ENCODE measurements around the gene GALNT13.

GALNT13 gene

GRCh38 chr2:153891051-153891450 lies 19.3 kb downstream of the GALNT13 start:
- TF ChIP-seq TAF1 (IDR thresholded peaks at IDR 0.05; ENCODE audit: borderline replicate concordance, insufficient read depth, low read length) (no peak), POLR2AphosphoS5 (IDR thresholded peaks at IDR 0.05; ENCODE audit: low read depth, low read length) (no peak), SIN3A (IDR thresholded peaks at IDR 0.05; ENCODE audit: borderline replicate concordance, insufficient read depth, low read length) (no peak), FOXP2 (optimal IDR thresholded peaks at IDR 0.05; ENCODE audit: borderline replicate concordance, extremely low read depth, extremely low read length, insufficient read depth) (no peak)
- TF ChIP-seq, protein P1, sequence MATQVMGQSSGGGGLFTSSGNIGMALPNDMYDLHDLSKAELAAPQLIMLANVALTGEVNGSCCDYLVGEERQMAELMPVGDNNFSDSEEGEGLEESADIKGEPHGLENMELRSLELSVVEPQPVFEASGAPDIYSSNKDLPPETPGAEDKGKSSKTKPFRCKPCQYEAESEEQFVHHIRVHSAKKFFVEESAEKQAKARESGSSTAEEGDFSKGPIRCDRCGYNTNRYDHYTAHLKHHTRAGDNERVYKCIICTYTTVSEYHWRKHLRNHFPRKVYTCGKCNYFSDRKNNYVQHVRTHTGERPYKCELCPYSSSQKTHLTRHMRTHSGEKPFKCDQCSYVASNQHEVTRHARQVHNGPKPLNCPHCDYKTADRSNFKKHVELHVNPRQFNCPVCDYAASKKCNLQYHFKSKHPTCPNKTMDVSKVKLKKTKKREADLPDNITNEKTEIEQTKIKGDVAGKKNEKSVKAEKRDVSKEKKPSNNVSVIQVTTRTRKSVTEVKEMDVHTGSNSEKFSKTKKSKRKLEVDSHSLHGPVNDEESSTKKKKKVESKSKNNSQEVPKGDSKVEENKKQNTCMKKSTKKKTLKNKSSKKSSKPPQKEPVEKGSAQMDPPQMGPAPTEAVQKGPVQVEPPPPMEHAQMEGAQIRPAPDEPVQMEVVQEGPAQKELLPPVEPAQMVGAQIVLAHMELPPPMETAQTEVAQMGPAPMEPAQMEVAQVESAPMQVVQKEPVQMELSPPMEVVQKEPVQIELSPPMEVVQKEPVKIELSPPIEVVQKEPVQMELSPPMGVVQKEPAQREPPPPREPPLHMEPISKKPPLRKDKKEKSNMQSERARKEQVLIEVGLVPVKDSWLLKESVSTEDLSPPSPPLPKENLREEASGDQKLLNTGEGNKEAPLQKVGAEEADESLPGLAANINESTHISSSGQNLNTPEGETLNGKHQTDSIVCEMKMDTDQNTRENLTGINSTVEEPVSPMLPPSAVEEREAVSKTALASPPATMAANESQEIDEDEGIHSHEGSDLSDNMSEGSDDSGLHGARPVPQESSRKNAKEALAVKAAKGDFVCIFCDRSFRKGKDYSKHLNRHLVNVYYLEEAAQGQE (IDR thresholded peaks at IDR 0.05; ENCODE audit: insufficient read depth in 1 of 2, low read depth in 2 of 2, low read length in 2 of 2): no peak

GRCh38 chr2:153912798-153913396 lies 41.2 kb downstream of the GALNT13 start:
- no peak for TF ChIP-seq POLR2AphosphoS5 (IDR thresholded peaks at IDR 0.05; ENCODE audit: low read depth, low read length)
- TF ChIP-seq, protein P1 (IDR thresholded peaks at IDR 0.05; ENCODE audit: insufficient read depth in 1 of 2, low read depth in 2 of 2, low read length in 2 of 2): no peak
- no peak for TF ChIP-seq TAF1 (IDR thresholded peaks at IDR 0.05; ENCODE audit: borderline replicate concordance, insufficient read depth, low read length)
- TF ChIP-seq FOXP2 (optimal IDR thresholded peaks at IDR 0.05; ENCODE audit: borderline replicate concordance, extremely low read depth, extremely low read length, insufficient read depth): no peak
- no peak for TF ChIP-seq SIN3A (IDR thresholded peaks at IDR 0.05; ENCODE audit: borderline replicate concordance, insufficient read depth, low read length)

- TF ChIP-seq POLR2AphosphoS5 (IDR thresholded peaks at IDR 0.05; ENCODE audit: low read depth, low read length) (no peak), FOXP2 (optimal IDR thresholded peaks at IDR 0.05; ENCODE audit: borderline replicate concordance, extremely low read depth, extremely low read length, insufficient read depth) (no peak), TAF1 (IDR thresholded peaks at IDR 0.05; ENCODE audit: borderline replicate concordance, insufficient read depth, low read length) (no peak), SIN3A (IDR thresholded peaks at IDR 0.05; ENCODE audit: borderline replicate concordance, insufficient read depth, low read length) (no peak)
- TF ChIP-seq, protein P1 (IDR thresholded peaks at IDR 0.05; ENCODE audit: insufficient read depth in 1 of 2, low read depth in 2 of 2, low read length in 2 of 2): no peak
Measured at GRCh38 chr2:153917570-153917969, 45.8 kb downstream of the GALNT13 start.

DNA sequence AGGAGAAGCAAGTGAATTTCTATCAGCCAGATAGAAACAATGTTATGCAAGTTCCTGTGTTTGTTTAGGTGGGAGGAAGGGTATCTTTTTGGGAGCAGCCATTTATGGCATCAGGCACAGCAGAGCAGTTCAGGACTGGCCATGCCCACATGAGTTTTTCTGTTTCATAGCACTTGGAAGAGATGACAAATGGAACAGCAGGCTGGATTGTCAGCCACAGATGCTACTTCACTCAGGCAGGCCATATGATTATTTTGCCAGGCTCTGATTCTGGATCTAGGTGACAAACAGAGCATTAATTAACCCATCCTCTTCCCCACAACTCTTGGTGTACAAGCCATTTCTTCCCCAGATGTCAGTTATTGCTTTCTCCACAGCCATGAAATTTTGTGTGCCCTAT lies 63.8 kb downstream of the GALNT13 start:
- TF ChIP-seq SIN3A (IDR thresholded peaks at IDR 0.05; ENCODE audit: borderline replicate concordance, insufficient read depth, low read length) (no peak), TAF1 (IDR thresholded peaks at IDR 0.05; ENCODE audit: borderline replicate concordance, insufficient read depth, low read length) (no peak), POLR2AphosphoS5 (IDR thresholded peaks at IDR 0.05; ENCODE audit: low read depth, low read length) (no peak), FOXP2 (optimal IDR thresholded peaks at IDR 0.05; ENCODE audit: borderline replicate concordance, extremely low read depth, extremely low read length, insufficient read depth) (no peak)
- TF ChIP-seq, protein P1 (IDR thresholded peaks at IDR 0.05; ENCODE audit: insufficient read depth in 1 of 2, low read depth in 2 of 2, low read length in 2 of 2): no peak

Measured in PFSK-1 (cell line).